GM12892 (cell line): ENCODE measurements around the gene EHBP1L1.

Experiments used
- POLR2A ChIP-seq: IDR thresholded peaks from 2 replicates; pipeline ENCODE4 v1.6.1; 2011; ENCODE audit warnings: low read depth, low read length, control low read depth
- POLR2AphosphoS5 ChIP-seq: IDR thresholded peaks from 2 replicates; pipeline ENCODE4 v1.6.1; 2011; ENCODE audit warnings: low read depth, low read length, control low read depth

DNA sequence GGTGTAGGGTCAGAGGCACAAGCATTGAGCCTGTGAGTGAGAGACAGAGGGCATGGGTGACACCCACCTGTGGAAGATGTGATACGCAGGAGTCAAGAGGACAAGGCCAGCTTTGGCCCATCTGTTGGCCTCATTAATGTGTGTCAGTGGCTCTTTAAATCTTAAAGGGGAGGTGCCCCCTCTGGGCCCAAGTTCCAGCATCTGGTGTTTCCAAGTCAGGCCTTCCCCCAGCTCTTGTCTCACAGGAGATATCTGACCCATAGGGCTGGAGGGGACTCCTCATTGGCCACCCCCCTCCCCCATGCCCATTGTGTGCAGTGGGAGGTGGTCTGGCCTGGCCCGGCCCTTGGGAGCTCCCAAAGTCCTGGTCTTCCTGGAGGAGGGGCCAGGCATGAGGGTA, 10.8 kb downstream of the EHBP1L1 start:
- TF ChIP-seq POLR2AphosphoS5 (no peak), POLR2A (no peak)
